ENCODE results near the gene ANGEL2.

Gene ANGEL2

DNA sequence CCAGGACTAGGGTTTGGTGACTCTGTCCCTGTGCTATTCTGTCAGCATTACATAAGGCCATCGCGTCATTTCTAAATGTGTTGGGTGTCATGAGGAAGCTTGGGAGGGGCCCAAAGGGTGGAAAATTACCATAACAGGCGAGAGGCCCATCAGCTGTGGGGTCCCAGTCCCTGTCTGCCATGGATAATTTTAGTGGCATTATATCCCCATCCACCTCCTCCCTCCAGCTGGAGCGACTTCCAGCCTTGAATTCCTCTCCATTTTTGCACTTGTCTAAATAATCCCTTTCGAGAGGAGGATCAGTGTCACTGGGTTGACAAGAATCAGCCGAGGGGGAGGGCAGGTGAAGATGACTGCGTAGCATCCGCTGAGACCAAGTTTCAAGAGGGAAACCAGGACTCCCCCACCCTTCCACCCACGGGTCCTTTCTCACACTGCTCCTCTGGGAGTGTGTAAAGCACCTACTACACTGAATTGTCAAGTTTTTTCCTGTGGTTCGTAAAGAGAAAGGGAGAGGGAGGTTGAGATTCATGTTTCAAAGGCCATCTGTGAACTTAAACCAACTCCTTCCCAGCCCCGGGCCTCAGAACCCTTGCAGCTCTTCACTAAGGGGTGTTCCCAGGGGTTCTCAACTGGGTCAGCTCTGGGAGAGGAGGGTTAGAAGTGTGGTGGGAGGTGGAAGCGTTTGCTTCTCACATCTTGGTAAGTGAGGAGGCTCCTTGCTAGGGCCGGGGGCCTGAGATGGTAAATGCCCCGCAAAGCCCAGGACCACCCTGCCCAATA lies 36.1 kb downstream of the ANGEL2 start:
- peak; percentile 77 for DNase-seq (ENCODE audit: extremely low spot score)
- ChIA-PET CTCF (interaction anchor here (0.8 to 8.0 kb wide), 12 partner anchors 9 to 185 kb away, joined by 3 to 87 read pairs (median 4); no protein-coding TSS in a partner anchor), POLR2A (interaction anchor here (0.6 kb wide), 2 partner anchors 162 to 421 kb away, joined by 3 to 11 read pairs; no protein-coding TSS in a partner anchor)

DNA sequence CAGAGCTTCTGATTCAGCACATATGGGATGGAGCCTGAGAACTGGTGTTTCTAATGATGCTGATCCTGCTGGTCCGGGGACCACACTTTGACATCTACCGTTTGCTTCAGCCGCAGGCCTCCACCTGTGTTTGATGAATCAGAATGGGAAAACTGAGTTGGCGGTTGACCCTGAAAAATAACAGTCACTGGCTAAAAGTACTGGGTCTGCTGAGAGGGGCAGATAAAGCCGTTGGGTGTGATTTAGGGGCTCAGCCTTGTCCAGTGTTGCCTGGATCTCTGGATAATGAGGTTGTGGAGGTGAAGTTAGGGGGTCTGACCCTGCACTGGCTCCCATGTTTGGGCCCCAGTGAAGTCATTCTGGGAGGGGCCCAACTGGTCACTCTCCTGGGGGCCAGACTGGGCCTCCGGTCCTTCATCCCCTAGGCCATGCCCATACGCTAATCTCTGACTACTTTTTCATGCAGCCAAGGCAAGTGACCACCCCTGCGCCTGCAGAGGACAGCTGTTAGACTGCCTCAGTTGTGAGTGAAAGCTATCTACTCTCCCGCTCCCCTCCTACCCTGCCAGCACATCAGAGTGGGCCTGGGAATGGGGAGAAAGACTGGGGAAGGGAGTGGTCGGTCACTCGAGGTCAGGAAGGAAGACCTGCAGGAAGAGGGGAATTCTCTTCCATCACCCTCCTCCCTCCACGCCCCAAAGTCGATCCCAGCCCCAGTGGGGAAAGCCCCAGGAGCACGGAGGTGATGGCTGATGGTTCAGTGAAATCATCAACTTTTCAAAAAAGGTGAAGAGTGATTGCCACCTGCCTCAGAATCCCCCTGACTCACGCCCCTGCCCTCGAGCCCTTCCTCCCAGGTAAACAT lies 37.7 kb downstream of the ANGEL2 start:
- POLR2A ChIA-PET: no interaction called here
- TF ChIP-seq, protein P1, sequence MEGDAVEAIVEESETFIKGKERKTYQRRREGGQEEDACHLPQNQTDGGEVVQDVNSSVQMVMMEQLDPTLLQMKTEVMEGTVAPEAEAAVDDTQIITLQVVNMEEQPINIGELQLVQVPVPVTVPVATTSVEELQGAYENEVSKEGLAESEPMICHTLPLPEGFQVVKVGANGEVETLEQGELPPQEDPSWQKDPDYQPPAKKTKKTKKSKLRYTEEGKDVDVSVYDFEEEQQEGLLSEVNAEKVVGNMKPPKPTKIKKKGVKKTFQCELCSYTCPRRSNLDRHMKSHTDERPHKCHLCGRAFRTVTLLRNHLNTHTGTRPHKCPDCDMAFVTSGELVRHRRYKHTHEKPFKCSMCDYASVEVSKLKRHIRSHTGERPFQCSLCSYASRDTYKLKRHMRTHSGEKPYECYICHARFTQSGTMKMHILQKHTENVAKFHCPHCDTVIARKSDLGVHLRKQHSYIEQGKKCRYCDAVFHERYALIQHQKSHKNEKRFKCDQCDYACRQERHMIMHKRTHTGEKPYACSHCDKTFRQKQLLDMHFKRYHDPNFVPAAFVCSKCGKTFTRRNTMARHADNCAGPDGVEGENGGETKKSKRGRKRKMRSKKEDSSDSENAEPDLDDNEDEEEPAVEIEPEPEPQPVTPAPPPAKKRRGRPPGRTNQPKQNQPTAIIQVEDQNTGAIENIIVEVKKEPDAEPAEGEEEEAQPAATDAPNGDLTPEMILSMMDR (IDR thresholded peaks at IDR 0.05; ENCODE audit: control extremely low read depth, extremely low read depth, low read depth, missing control alignments): no peak
- DNase-seq (ENCODE audit: extremely low spot score): peak; percentile 67
- CTCF ChIA-PET: interaction anchor here (1.1 to 8.0 kb wide), 7 partner anchors 10 to 163 kb away, joined by 3 to 87 read pairs (median 6); no protein-coding TSS in a partner anchor

More for the DNA sequence above, 36.1 kb downstream of the ANGEL2 start:
- TF ChIP-seq, protein P1 (IDR thresholded peaks at IDR 0.05; ENCODE audit: control extremely low read depth, extremely low read depth, low read depth, missing control alignments): no peak

GRCh38 chr1:212976586-212976985 lies 39.1 kb downstream of the ANGEL2 start:
- ChIA-PET POLR2A (interaction anchor here (0.6 kb wide), 1 partner anchor 19 kb away, joined by 3 read pairs; no protein-coding TSS in a partner anchor), CTCF (interaction anchor here (0.8 to 8.0 kb wide), 5 partner anchors 9 to 38 kb away, joined by 3 to 87 read pairs (median 4); no protein-coding TSS in a partner anchor)
- TF ChIP-seq, protein P1 (IDR thresholded peaks at IDR 0.05; ENCODE audit: control extremely low read depth, extremely low read depth, low read depth, missing control alignments): no peak
- no peak for DNase-seq (ENCODE audit: extremely low spot score)

- ChIA-PET CTCF (interaction anchor here (1.0 to 8.0 kb wide), 3 partner anchors 9 to 44 kb away, joined by 3 to 87 read pairs (median 6); no protein-coding TSS in a partner anchor), POLR2A (no interaction called here)
- TF ChIP-seq, protein P1 (IDR thresholded peaks at IDR 0.05; ENCODE audit: control extremely low read depth, extremely low read depth, low read depth, missing control alignments): no peak
- no peak for DNase-seq (ENCODE audit: extremely low spot score)
Measured at GRCh38 chr1:212975111-212975918, 40.4 kb downstream of the ANGEL2 start.

DNA sequence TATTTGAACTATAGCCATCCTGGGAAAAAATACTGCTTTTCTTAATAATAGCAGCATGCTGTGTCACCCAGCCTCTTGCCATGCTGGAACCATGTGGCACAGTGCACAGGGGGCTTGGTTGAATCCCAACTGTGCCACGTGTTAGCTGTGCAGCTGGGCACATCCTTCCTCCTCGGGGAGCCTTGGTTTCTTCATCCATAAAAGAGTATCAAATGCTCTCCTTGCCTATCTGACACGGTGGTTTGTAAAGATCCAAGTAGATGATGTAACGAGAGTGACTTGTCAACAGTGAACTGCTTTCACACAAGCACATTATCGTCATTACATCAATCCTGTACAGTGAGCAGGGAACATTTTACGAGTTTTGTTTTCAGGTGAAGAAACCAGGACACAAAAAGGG lies 41.0 kb downstream of the ANGEL2 start:
- POLR2A ChIA-PET: no interaction called here
- DNase-seq (ENCODE audit: extremely low spot score): no peak
- CTCF ChIA-PET: interaction anchor here (8.0 kb wide), 1 partner anchor 8 kb away, joined by 87 read pairs; no protein-coding TSS in a partner anchor
- TF ChIP-seq, protein P1 (IDR thresholded peaks at IDR 0.05; ENCODE audit: control extremely low read depth, extremely low read depth, low read depth, missing control alignments): no peak

All from GM10248 (cell line).